Measurements from ENCODE around the gene FZD8.

GRCh38 chr10:35667270-35667889 lies 25.3 kb upstream of the FZD8 start:
- TF ChIP-seq POLR2A (IDR thresholded peaks at IDR 0.05; ENCODE audit: low read depth, low read length) (no peak), FOS (IDR thresholded peaks at IDR 0.05; ENCODE audit: low read depth, low read length) (no peak), CTCF (conservative IDR thresholded peaks at IDR 0.05; ENCODE audit: low read depth, low read length) (no peak), RAD21 (IDR thresholded peaks at IDR 0.05; ENCODE audit: low read length) (no peak), CEBPB (IDR thresholded peaks at IDR 0.05; ENCODE audit: low read depth, low read length) (no peak), RFX5 (IDR thresholded peaks at IDR 0.05; ENCODE audit: low read depth, low read length) (no peak), SMC3 (IDR thresholded peaks at IDR 0.05; ENCODE audit: low read depth, low read length) (no peak), USF2 (IDR thresholded peaks at IDR 0.05; ENCODE audit: low read depth, low read length) (no peak), RCOR1 (IDR thresholded peaks at IDR 0.05; ENCODE audit: insufficient replicate concordance, low read length) (no peak), MAFK (IDR thresholded peaks at IDR 0.05; ENCODE audit: low read depth, low read length) (no peak), MAZ (IDR thresholded peaks at IDR 0.05; ENCODE audit: borderline replicate concordance, low read depth, low read length) (no peak), BHLHE40 (IDR thresholded peaks at IDR 0.05; ENCODE audit: low read depth, low read length) (no peak), CHD1 (IDR thresholded peaks at IDR 0.05; ENCODE audit: low read depth, low read length) (no peak)
